Endothelial cell (in vitro differentiated cells): ENCODE data around the gene EID2. TPM values are rescaled to one million over a fixed set of nuclear protein-coding genes. Genes with fewer than 3 reads are reported as not detected.

Experiments
- DNase-seq: peaks from one replicate; pipeline ENCODE4 v3.0.0; 2021; ENCODE audit warnings: low spot score
- H3K27ac Mint-ChIP-seq: one replicate; pipeline ENCODE4 v1.8.0; 2021; ENCODE audit warnings: mixed read lengths, inconsistent platforms; ENCODE audit not compliant: unreplicated experiment
- H3K27me3 Mint-ChIP-seq: one replicate; pipeline ENCODE4 v1.8.0; 2021; ENCODE audit warnings: mild to moderate bottlenecking, moderate library complexity, mixed read lengths, inconsistent platforms; ENCODE audit not compliant: unreplicated experiment
- H3K36me3 Mint-ChIP-seq: one replicate; pipeline ENCODE4 v1.8.0; 2021; ENCODE audit warnings: mild to moderate bottlenecking, low read depth, mixed read lengths, inconsistent platforms; ENCODE audit not compliant: unreplicated experiment
- H3K4me1 Mint-ChIP-seq: one replicate; pipeline ENCODE4 v1.8.0; 2021; ENCODE audit warnings: mild to moderate bottlenecking, mixed read lengths, inconsistent platforms; ENCODE audit not compliant: unreplicated experiment
- H3K4me3 Mint-ChIP-seq: one replicate; pipeline ENCODE4 v1.8.0; 2021; ENCODE audit warnings: mild to moderate bottlenecking, mixed read lengths, inconsistent platforms; ENCODE audit not compliant: unreplicated experiment
- H3K9me3 Mint-ChIP-seq: one replicate; pipeline ENCODE4 v1.8.0; 2021; ENCODE audit warnings: mixed read lengths, inconsistent platforms; ENCODE audit not compliant: unreplicated experiment
- total RNA-seq: library from RNA; stranded (reverse); fragmentation: NEBNext Ultra II Directional; extraction: Animal tissue kit (Norgen Biotek cat#: 25700); gene quantifications from one replicate; pipeline ENCODE4 v1.2.1, GENCODE V29; 2021; ENCODE audit not compliant: unreplicated experiment
- TF ChIP-seq, protein P1 (sequence below): fragments of 200-600 bp; sonication (generic); IDR thresholded peaks from one replicate; pipeline ENCODE4 v1.5.0; 2021; ENCODE audit warnings: antibody characterized with exemption; ENCODE audit not compliant: unreplicated experiment

EID2 gene
- total RNA-seq, 1 donor from 2014 or later = 19.6 TPM

DNA sequence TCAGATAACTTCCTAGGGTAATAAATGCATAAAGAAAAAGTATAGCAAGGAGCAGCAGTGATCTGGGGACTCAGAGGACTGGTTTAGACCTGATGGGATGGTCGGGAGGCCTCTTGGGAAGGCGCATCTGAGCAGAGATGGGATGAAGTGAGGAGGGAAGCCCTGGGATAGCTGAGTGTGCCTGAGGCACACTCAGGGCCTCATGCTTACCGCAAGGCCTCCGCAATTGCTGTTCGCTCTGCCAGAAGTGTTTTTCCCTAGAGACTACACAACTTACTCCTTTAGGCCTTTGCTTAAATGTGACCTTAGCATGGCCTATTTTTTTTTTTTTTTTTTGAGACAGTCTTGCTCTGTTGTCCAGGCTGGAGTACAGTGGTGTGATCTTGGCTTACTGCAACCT is 45.3 kb downstream of the EID2 start:
- Mint-ChIP-seq H3K9me3 (peaks cover 3% of the 10 kb centered on the region), H3K36me3 (peaks cover 16% of the 10 kb centered on the region), H3K4me3 (no peak overlapping the region), H3K27ac (no peak overlapping the region), H3K4me1 (peaks cover 13% of the 10 kb centered on the region), H3K27me3 (peaks cover 11% of the 10 kb centered on the region)
- DNase-seq = no peak
- TF ChIP-seq, protein P1, sequence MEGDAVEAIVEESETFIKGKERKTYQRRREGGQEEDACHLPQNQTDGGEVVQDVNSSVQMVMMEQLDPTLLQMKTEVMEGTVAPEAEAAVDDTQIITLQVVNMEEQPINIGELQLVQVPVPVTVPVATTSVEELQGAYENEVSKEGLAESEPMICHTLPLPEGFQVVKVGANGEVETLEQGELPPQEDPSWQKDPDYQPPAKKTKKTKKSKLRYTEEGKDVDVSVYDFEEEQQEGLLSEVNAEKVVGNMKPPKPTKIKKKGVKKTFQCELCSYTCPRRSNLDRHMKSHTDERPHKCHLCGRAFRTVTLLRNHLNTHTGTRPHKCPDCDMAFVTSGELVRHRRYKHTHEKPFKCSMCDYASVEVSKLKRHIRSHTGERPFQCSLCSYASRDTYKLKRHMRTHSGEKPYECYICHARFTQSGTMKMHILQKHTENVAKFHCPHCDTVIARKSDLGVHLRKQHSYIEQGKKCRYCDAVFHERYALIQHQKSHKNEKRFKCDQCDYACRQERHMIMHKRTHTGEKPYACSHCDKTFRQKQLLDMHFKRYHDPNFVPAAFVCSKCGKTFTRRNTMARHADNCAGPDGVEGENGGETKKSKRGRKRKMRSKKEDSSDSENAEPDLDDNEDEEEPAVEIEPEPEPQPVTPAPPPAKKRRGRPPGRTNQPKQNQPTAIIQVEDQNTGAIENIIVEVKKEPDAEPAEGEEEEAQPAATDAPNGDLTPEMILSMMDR = no peak

DNA sequence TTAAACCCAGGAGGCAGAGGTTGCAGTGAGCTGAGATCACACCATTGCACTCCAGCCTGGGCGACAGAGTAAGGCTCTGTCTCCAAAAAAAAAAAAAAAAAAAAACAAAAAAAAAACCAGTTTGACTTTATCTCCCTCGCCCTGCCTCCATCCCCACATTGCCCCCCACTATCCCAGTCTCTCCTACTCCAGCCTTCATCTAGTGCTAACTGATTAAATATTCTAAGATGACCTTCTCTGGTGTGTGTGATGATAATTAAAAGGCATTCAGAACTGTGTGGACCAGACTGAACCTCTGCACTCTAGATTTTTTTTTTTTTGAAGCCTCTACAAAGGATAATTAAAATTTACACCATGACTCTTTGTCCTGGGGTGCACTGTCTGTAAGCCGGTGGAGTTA is 47.2 kb downstream of the EID2 start:
- Mint-ChIP-seq H3K27me3 (peaks cover 3% of the 10 kb centered on the region), H3K9me3 (no peaks in the 10 kb centered on the region), H3K36me3 (peaks cover 20% of the 10 kb centered on the region), H3K27ac (no peak overlapping the region), H3K4me3 (peak overlapping the region; percentile 34), H3K4me1 (peaks cover 3% of the 10 kb centered on the region)
- no peak for DNase-seq
- TF ChIP-seq, protein P1 = no peak

DNA sequence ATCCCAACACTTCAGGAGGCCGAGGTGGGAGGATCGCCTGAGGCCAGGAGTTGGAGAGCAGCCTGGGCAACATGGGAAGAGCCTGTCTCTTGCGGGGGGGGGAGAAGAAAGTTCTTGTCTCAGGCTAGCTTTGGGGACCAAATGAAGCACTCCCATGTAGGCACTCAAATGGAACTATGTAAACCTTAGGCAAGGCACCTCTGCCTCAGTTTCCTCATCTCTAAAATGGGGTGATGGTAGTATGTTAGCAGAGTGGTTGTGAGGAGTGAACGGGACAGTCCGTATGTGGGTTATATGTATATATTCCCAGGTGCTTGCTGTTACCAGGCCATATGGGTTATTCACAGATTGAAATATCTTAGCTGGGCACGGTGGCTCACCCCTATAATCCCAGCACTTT is 47.7 kb downstream of the EID2 start:
- Mint-ChIP-seq H3K4me3 (no peak overlapping the region), H3K9me3 (no peaks in the 10 kb centered on the region), H3K36me3 (peaks cover 22% of the 10 kb centered on the region), H3K27me3 (peaks cover 3% of the 10 kb centered on the region), H3K27ac (no peak overlapping the region), H3K4me1 (peaks cover 3% of the 10 kb centered on the region)
- TF ChIP-seq, protein P1 = no peak
- DNase-seq = no peak

DNA sequence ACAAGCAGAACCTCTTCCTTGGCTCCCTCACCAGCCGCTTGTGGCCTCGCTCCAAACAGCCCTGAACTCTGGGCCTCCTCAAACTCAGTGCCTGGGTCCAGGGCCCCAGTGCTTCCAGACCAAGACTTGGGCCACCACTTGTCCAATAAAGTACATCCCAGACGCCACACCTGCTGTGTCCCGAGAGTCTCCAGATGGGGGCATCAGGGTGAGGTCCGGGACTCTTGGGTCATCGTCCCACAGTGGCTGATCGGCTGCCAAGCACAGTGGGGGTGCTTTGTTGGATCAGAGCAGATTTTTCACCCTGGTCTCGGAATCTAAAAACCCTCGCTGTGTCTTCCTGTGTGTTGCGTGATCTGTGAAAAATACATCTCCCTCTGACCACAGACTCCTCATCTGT is 50.2 kb downstream of the EID2 start:
- Mint-ChIP-seq H3K9me3 (no peaks in the 10 kb centered on the region), H3K4me3 (peak overlapping the region; percentile 47), H3K4me1 (peaks cover 4% of the 10 kb centered on the region), H3K36me3 (peaks cover 29% of the 10 kb centered on the region), H3K27me3 (peaks cover 8% of the 10 kb centered on the region), H3K27ac (no peak overlapping the region)
- no peak for DNase-seq
- TF ChIP-seq, protein P1 = no peak

Other genes starting within 250 kb of the EID2 start
- gene IFNL1, start 243.8 kb downstream of the EID2 start, total RNA-seq = not detected
- 0.33 TPM for gene LRFN1, start 219.3 kb downstream of the EID2 start, total RNA-seq
- gene GMFG, start 204.1 kb downstream of the EID2 start, total RNA-seq = 36.2 TPM
- gene SAMD4B, start 197.7 kb downstream of the EID2 start, total RNA-seq = 127 TPM
- 31.7 TPM for gene PAF1, start 149.1 kb downstream of the EID2 start, total RNA-seq
- gene MED29, start 148.8 kb downstream of the EID2 start, total RNA-seq = 32.4 TPM
- 10.2 TPM for gene ZFP36, start 133.3 kb downstream of the EID2 start, total RNA-seq
- gene PLEKHG2, start 127.5 kb downstream of the EID2 start, total RNA-seq = 172 TPM
- 2,151 TPM for gene RPS16, start 104.2 kb downstream of the EID2 start, total RNA-seq
- gene SUPT5H, start 94.6 kb downstream of the EID2 start, total RNA-seq = 139 TPM
- 86.2 TPM for gene TIMM50, start 59.3 kb downstream of the EID2 start, total RNA-seq
- gene DLL3, start 41.2 kb downstream of the EID2 start, total RNA-seq = 42.7 TPM
- gene SELENOV, start 25.0 kb downstream of the EID2 start, total RNA-seq = 2.9 TPM
- 3.2 TPM for gene EID2B, start 7.3 kb downstream of the EID2 start, total RNA-seq
- not detected for gene LGALS13, start 62.4 kb upstream of the EID2 start, total RNA-seq
- not detected for gene LGALS16, start 115.8 kb upstream of the EID2 start, total RNA-seq
- gene LGALS14, start 164.3 kb upstream of the EID2 start, total RNA-seq = not detected
- not detected for gene CLC, start 197.9 kb upstream of the EID2 start, total RNA-seq
- gene LEUTX, start 238.7 kb upstream of the EID2 start, total RNA-seq = not detected